Hematopoietic multipotent progenitor cell treated with erythropoietin and hydrocortisone succinate and interleukin-3 and kit ligand, for 4 days (in vitro differentiated cells): Measurements from ENCODE around the gene ARL10.

ENCODE experiments used
- DNase-seq: peaks from one replicate; pipeline ENCODE4 v3.0.0-alpha.2; 2015

Gene ARL10

GRCh38 chr5:176413255-176413565, 47.9 kb downstream of the ARL10 start:
- no peak for DNase-seq

DNA sequence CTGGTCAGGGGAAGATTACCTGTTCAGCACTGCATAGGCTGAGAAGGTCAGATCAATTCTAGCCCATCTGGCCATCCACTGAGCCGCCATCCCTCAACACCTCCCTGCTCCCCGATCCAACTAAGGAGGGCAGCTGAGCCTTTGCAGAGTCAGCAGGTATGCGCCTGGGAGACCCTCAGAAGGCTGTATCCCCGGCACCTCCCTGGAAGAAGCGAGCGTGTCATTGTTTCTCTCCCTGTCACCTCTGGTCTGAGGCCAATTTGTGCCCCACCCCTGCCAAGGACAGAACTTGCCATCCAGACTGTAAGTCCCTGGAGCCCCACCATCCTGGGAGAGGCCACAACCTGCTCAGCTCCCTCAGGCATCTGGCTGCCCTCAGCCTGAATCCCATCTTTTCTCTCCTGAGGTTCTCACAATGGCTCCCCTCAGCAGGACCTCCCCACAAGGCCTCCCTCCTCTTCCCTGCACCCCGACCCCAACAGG, 48.5 kb downstream of the ARL10 start:
- no peak for DNase-seq

GRCh38 chr5:176414704-176415103, 49.4 kb downstream of the ARL10 start:
- DNase-seq = no peak

DNA sequence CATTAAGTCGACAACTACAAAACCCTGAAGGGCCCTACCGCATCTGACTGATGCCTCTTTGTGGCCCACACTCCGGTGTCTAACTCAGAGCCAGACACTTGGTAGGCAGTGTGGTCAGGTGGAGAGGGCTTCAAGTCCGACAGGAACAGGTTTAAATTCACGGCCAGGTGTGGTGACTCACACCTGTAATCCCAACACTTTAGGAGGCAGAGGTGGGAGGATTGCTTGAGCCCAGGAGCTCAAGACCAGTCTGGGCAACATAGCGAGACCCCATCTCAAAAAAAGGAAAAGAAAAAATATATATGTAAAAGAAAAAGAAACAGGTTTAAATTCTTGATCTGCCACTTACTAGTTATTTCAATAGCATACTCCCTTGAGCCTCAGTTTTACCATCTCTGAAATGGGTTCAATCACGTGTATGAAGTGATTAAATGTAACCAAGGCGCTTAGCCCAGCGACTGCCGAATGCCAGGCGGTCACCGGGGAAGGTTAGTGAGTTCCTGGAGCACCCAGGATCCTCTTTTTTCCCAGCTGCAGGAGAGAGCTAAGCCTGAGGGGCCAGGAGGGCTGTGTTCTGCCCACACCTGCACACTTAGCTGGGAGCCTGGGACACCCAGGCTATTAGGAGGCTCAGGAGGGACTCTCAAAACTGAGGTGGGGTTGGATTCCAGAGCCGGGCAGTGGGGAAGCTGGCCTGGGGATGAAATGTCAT, 50.1 kb downstream of the ARL10 start:
- no peak for DNase-seq

GRCh38 chr5:176415952-176416924, 51.0 kb downstream of the ARL10 start, which contains the start of gene CLTB:
CLTB (minus strand) TSS chr5:176416539; CDS start chr5:176416363, 176 bp downstream.
- peak; percentile 92 for DNase-seq

- DNase-seq = no peak
Measured at GRCh38 chr5:176416965-176417364, 51.7 kb downstream of the ARL10 start.

DNA sequence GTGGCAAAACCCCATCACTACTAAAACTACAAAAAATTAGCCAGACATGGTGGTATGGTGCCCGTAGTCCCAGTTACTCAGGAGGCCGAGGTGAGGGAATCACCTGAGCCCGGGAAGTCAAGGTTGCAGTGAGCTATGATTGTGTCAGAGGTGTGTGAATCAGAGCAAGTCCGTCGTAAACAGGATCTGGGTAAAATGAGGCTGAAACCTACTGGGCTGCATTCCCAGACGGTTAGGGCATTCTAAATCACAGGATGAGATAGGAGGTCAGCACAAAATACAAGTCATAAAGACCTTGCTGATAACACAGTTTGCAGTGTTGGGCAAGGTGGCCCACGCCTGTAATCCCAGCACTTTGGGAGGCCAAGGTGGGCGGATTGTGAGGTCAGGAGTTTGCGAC, 53.0 kb downstream of the ARL10 start:
- no peak for DNase-seq

DNA sequence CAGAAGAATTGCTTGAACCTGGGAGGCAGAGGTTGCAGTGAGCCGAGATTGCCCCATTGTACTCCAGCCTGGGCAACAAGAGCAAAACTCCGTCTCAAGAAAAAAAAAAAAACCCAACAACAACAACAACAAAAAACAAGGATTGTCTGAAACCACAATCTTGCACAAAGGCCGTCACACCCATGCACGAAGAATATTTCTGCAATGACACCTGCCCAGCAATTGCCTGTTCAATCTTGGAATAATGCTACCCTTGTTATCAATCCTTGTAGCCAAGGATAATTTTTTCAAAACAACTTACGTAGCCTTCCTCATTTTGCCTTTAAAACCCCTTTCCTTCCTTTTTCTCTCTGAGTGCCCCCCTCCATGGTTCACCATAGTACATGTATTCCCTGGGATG, 54.8 kb downstream of the ARL10 start:
- no peak for DNase-seq

- DNase-seq = no peak
Measured at GRCh38 chr5:176420972-176421544, 55.8 kb downstream of the ARL10 start.

DNA sequence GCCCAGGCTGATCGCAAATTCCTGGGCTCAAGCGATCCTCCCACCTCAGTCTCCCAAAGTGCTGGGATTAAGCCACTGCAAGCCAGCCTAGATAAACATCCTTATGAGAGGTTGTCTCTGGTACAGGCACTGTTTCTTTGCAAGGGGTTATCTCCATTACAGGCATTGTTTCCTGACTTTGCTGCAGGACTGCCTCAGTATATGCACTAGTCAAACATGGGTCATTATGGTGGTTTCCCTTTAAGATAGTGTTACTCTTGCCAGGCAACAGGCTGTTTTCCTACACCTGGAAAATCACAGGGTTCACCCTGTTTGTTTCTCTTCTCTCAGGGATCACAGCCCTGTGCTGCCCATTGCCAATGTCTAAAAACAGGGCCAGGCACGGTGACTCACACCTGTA, 58.9 kb downstream of the ARL10 start:
- no peak for DNase-seq

GRCh38 chr5:176425138-176425537, 59.9 kb downstream of the ARL10 start:
- no peak for DNase-seq

GRCh38 chr5:176425791-176426190, 60.5 kb downstream of the ARL10 start:
- DNase-seq = no peak

DNA sequence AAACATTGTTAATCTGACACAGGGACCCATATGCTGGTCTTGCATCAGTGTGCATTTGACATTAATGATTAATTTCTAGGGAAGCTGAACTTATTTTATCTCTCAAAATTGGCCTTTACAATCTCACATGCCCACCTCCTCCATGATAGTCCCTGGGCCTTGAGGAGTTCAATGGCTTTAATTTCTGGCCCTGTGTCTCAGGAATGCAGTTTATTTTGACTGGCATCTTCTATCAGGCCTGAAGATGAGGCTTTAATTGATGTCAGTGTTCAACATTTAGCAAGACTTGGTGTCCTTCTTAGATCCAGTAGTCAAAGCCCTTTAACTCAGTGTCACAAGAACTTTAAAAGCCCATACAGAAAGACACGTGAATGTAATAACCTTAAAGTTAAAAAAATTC, 61.6 kb downstream of the ARL10 start:
- DNase-seq = no peak

- no peak for DNase-seq
Measured at GRCh38 chr5:176427971-176428370, 62.7 kb downstream of the ARL10 start.

DNA sequence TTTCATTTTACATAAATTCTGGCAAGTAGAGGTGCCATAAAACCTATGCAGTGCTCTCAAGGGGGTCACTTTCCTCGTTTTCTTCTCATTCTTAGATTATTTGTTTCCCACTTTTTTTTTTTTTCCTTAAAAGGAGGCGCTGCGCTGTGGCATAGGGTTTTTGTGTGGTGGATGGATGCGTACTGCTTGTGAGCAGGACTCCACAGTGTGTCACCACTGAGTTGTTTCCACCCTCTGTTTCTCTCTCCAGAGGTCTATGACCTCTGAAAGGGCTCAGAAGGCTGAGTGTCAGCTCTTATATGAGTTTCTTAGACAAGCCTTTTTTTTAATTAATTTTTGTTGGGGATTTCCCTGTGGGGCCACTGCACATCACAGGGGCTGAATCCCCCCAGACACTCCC, 64.7 kb downstream of the ARL10 start:
- DNase-seq = peak; percentile 34
